SK-N-SH treated with all-trans-retinoic acid at 6 μM for 48 hours (cell line): ENCODE results near the gene CBL.

ENCODE experiments used
- ARNTL ChIP-seq: fragments of 450-650 bp; formaldehyde crosslinking; IDR thresholded peaks from 2 replicates; pipeline ENCODE4 v1.5.0; 2020; ENCODE audit warnings: low read depth, mild to moderate bottlenecking, moderate library complexity, borderline replicate concordance
- CREB5 ChIP-seq: fragments of 250-450 bp; sonication (Bioruptor Pico); IDR thresholded peaks from 2 replicates; pipeline ENCODE4 v1.5.1; 2020; ENCODE audit warnings: low read depth, mild to moderate bottlenecking, moderate library complexity
- CSDC2 ChIP-seq: fragments of 250-450 bp; sonication (Bioruptor Pico); IDR thresholded peaks from 2 replicates; pipeline ENCODE4 v1.5.0; 2020; ENCODE audit warnings: mild to moderate bottlenecking, moderate library complexity
- ESRRG ChIP-seq: fragments of 250-450 bp; sonication (Bioruptor Pico); IDR thresholded peaks from 2 replicates; pipeline ENCODE4 v1.6.1; 2021; ENCODE audit warnings: mild to moderate bottlenecking
- GLIS3 ChIP-seq: fragments of 250-450 bp; sonication (Bioruptor Pico); IDR thresholded peaks from 2 replicates; pipeline ENCODE4 v1.5.0; 2020; ENCODE audit warnings: mild to moderate bottlenecking, moderate library complexity
- PATZ1 ChIP-seq: fragments of 250-450 bp; sonication (Bioruptor Pico); IDR thresholded peaks from 2 replicates; pipeline ENCODE4 v1.8.0; 2020; ENCODE audit warnings: mild to moderate bottlenecking, moderate library complexity, borderline replicate concordance
- POU6F1 ChIP-seq: fragments of 250-450 bp; sonication (Bioruptor Pico); IDR thresholded peaks from 2 replicates; pipeline ENCODE4 v1.8.0; 2021; ENCODE audit warnings: low read depth, mild to moderate bottlenecking, moderate library complexity, borderline replicate concordance
- ZFP3 ChIP-seq: fragments of 250-450 bp; sonication (Bioruptor Pico); IDR thresholded peaks from 2 replicates; pipeline ENCODE4 v1.5.0; 2020; ENCODE audit warnings: mild to moderate bottlenecking, moderate library complexity
- ZFP30 ChIP-seq: fragments of 450-650 bp; formaldehyde crosslinking; IDR thresholded peaks from 2 replicates; pipeline ENCODE4 v1.5.0; 2022; ENCODE audit warnings: mild to moderate bottlenecking, moderate library complexity
- ZNF8 ChIP-seq: fragments of 450-650 bp; formaldehyde crosslinking; IDR thresholded peaks from 2 replicates; pipeline ENCODE4 v1.5.0; 2020; ENCODE audit warnings: mild to moderate bottlenecking, moderate library complexity

DNA sequence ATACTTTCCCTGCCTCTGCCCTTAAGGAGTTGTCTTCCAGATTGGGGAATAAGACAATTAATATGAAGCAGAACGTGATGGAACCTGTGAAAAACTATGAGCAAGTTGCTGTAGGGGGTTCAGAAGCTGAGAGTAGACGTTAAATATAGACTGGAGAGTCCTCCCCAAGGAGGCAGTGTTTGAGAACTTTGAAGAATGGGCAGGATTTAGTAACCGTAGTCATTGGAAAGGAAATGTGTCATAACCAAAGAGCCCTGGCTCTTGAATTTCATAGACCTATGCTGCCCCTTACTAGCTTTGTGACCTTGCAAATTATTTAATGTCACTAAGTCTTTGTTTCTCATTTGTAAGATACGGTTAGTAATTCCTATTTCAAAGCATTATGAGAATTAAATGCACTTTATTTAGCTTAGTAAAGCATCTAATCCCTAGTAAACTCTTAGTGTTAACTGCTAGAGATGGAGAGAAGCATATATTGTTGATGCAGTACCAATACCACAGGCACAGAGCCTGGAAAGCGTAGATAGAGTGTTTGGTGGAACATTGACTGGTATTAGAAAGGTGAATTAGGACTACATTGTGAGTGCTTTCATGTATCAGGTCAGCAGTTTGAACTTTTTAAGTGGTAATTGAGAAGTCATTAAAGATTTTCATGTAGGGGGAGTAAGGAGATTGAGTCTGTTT is 56.7 kb downstream of the CBL start:
- TF ChIP-seq PATZ1 (CRISPR knock-in tag) (no peak), ZFP3 (CRISPR knock-in tag) (no peak), ZFP30 (CRISPR knock-in tag) (no peak), CREB5 (no peak), GLIS3 (CRISPR knock-in tag) (no peak), ARNTL (CRISPR knock-in tag) (no peak), ZNF8 (CRISPR knock-in tag) (no peak), CSDC2 (no peak), POU6F1 (CRISPR knock-in tag) (no peak), ESRRG (CRISPR knock-in tag) (no peak)
